Heart right ventricle (tissue), 16 donors: ENCODE data around the gene DCTD. TPM values are rescaled to one million over a fixed set of nuclear protein-coding genes. Genes with fewer than 3 reads are reported as not detected.

ENCODE experiments used
- ATAC-seq, 8 donors: fragments of 200-7000 bp; cut with Tn5 transposase; one replicate each; pipeline ENCODE4 v1.9.1; 2020; ENCODE audit warnings: mild to moderate bottlenecking in 8 of 8, moderate library complexity in 8 of 8, moderate number of reproducible peaks in 1 of 8
- DNase-seq, 2 donors: peaks; one replicate each; pipeline ENCODE4 v3.0.0-alpha.2; 2020
- H3K27ac ChIP-seq, 10 donors: fragments of 200-600 bp; sonication (generic) in 2 of 10; one replicate each; pipeline versions ENCODE4 v1.5.0 to v1.8.0; 2020 to 2022; ENCODE audit warnings: mild to moderate bottlenecking in 3 of 10
- H3K27me3 ChIP-seq, 7 donors: fragments of 200-600 bp; one replicate each; pipeline ENCODE4 v1.8.0; 2021 to 2022; ENCODE audit warnings: mild to moderate bottlenecking in 2 of 7
- H3K36me3 ChIP-seq, 9 donors: fragments of 200-600 bp; sonication (generic) in 1 of 9; one replicate each; pipeline versions ENCODE4 v1.5.0 to v1.8.0; 2020 to 2022; ENCODE audit warnings: mild to moderate bottlenecking in 2 of 9
- H3K4me1 ChIP-seq, 9 donors: fragments of 200-600 bp; sonication (generic) in 1 of 9; one replicate each; pipeline versions ENCODE4 v1.5.0 to v1.8.0; 2020 to 2022; ENCODE audit warnings: mild to moderate bottlenecking in 4 of 9
- H3K4me3 ChIP-seq, 10 donors: fragments of 200-600 bp; sonication (generic) in 2 of 10; one replicate each; pipeline versions ENCODE4 v1.5.0 to v1.8.0; 2020 to 2022; ENCODE audit warnings: mild to moderate bottlenecking in 7 of 10, moderate library complexity in 2 of 10
- H3K9me3 ChIP-seq, 11 donors: fragments of 200-600 bp in 10 of 11; sonication (generic) in 2 of 11; one replicate each; pipeline versions ENCODE4 v1.5.0 to v1.8.0; 2013 to 2022; ENCODE audit warnings: mild to moderate bottlenecking in 2 of 11, control low read depth in 1 of 11, moderate library complexity in 1 of 11
- CTCF ChIP-seq, 9 donors: fragments of 200-600 bp; sonication (generic) in 2 of 9; IDR thresholded peaks; one replicate each; pipeline versions ENCODE4 v1.5.0 to v1.8.0; 2021 to 2022; ENCODE audit warnings: antibody characterized with exemption in 9 of 9, mild to moderate bottlenecking in 5 of 9, moderate library complexity in 1 of 9
- WGBS, 2 donors: extraction: QIAGEN DNeasy Blood & Tissue Kit; methylation state at CpG; one replicate each; pipeline ENCODE4 v1.1.7; 2013; ENCODE audit warnings: inconsistent platforms in 1 of 2; 5-methylcytosine and 5-hydroxymethylcytosine counted together
- intact Hi-C, 10 donors: fragments of 100-400 bp; cut with DNase I; formaldehyde crosslinking; loops; one replicate each; pipeline versions ENCODE4 v1.11.1 to v1.14.2; 2022
- polyA plus RNA-seq, 2 donors: library from polyadenylated mRNA; stranded (reverse); fragments of 200-250 nt; gene quantifications; one replicate each; pipeline ENCODE4 v1.2.3, GENCODE V29; 2013
- total RNA-seq, 10 donors: library from RNA; stranded (reverse); fragmentation: NEBNext Ultra II Directional in 3 of 10; extraction: Animal tissue kit (Norgen Biotek cat#: 25700) in 3 of 10; gene quantifications; one replicate each; pipeline versions ENCODE4 v1.2.1 to v1.2.4, GENCODE V29; 2021 to 2023
- donor health status: Arrhythmogenic right ventricular cardiomyopathy.
- donor health status: ischemic (EF 13 %, LVEDD 7.1; RV severe dilation, severe dysfunction).
- donor health status: healthy with polysubstance abuse.
- donor health status: DM: no; HTN: yes; CAD: no.
- donor health status: DM: no; HTN: no; CAD: no.
- donor health status: ischemic (EF 25% LVEDD 6.9; RV normal size, moderate dysfunction).
- donor health status: ischemic (EF 25% LVEDD 5.7; RV mildly dilated, moderate dysfunction).
- donor health status: healthy.
- donor health status: DM: yes; HTN: yes; CAD: no.
- donor health status: Ischemic cardiomyopathy.
- donor health status: ischemic (EF 35%, LVEDD 5.7; RV mildly dilated, moderate dysfunction).
- donor health status: nonischemic (EF 11% LVEDD 7.7; RV severe dilation, severe dysfunction).
- donor health status: DM: yes; HTN: yes; CAD: no.
- donor health status: PGD.
- donor health status: ischemic (EF 29% LVEDD 5.4; RV normal size, mild dysfunction).
- donor health status: nonischemic (EF 23%, LVEDD 6.1; RV moderate dilation, normal function).

The DCTD gene
- total and polyA plus RNA-seq, 12 donors, result 16.8 to 53.1 (median 38.5) TPM

GRCh38 chr4:182908124-182908523 lies 9.1 kb downstream of the DCTD start:
- ATAC-seq (no peak), DNase-seq (no peak)
- Histone ChIP-seq H3K27ac (no peak overlapping the region), H3K4me1 (no peaks in the 10 kb centered on the region), H3K9me3 (no peaks in the 10 kb centered on the region), H3K27me3 (no peaks in the 10 kb centered on the region), H3K36me3 (peaks cover 0 to 93% (median 14%) of the 10 kb centered on the region in 9 donors), H3K4me3 (no peak overlapping the region)
- TF ChIP-seq CTCF (IDR thresholded peaks at IDR 0.05), result no peak
- intact Hi-C loops, result no loop called here
- WGBS, 2 donors, result 96 to 99% methylated on average over 3 of the region's 3 CpGs

GRCh38 chr4:182907396-182907795 lies 9.8 kb downstream of the DCTD start:
- no peak overlapping the region for H3K4me3 ChIP-seq

GRCh38 chr4:182906786-182907185 lies 10.4 kb downstream of the DCTD start:
- Histone ChIP-seq H3K27ac (no peak overlapping the region), H3K36me3 (peaks cover 0 to 93% (median 18%) of the 10 kb centered on the region in 9 donors), H3K27me3 (no peaks in the 10 kb centered on the region), H3K4me3 (no peak overlapping the region), H3K4me1 (no peaks in the 10 kb centered on the region), H3K9me3 (no peaks in the 10 kb centered on the region)
- 90 to 97% methylated on average over 4 of the region's 4 CpGs for WGBS, 2 donors
- intact Hi-C loops, result no loop called here
- no peak for TF ChIP-seq CTCF (IDR thresholded peaks at IDR 0.05)
- DNase-seq, result no peak
- no peak for ATAC-seq

More at GRCh38 chr4:182907396-182907795, 9.8 kb downstream of the DCTD start:
- intact Hi-C loops, result no loop called here
- Histone ChIP-seq H3K9me3 (no peaks in the 10 kb centered on the region), H3K27me3 (no peaks in the 10 kb centered on the region), H3K4me1 (no peaks in the 10 kb centered on the region), H3K36me3 (peaks cover 0 to 93% (median 18%) of the 10 kb centered on the region in 9 donors), H3K27ac (no peak overlapping the region)
- WGBS, 2 donors, result 97 to 98% methylated on average over 8 of the region's 8 CpGs
- TF ChIP-seq CTCF (IDR thresholded peaks at IDR 0.05), result no peak
- no peak for ATAC-seq
- no peak for DNase-seq

- peaks cover 0 to 93% (median 11%) of the 10 kb centered on the region in 9 donors for H3K36me3 ChIP-seq
Observed at GRCh38 chr4:182905038-182905437, 12.1 kb downstream of the DCTD start.

More at GRCh38 chr4:182905038-182905437, 12.1 kb downstream of the DCTD start:
- WGBS, 2 donors, result 74 to 81% methylated on average over 10 of the region's 10 CpGs
- ATAC-seq (no peak), DNase-seq (no peak)
- Histone ChIP-seq H3K27ac (no peak overlapping the region), H3K27me3 (no peaks in the 10 kb centered on the region), H3K4me1 (no peaks in the 10 kb centered on the region), H3K9me3 (no peaks in the 10 kb centered on the region), H3K4me3 (no peak overlapping the region)
- no peak for TF ChIP-seq CTCF (IDR thresholded peaks at IDR 0.05)
- intact Hi-C loops, result no loop called here
